Activated T-helper 17 cell treated with anti-CD3 and anti-CD28 coated beads, Interleukin-2, amount 50 U/mL, for 72 hours (primary cell): ENCODE results near the gene PAEP. TPM values are rescaled to one million over a fixed set of nuclear protein-coding genes. Genes with fewer than 3 reads are reported as not detected.

Experiments
- ATAC-seq: fragments of 150-1000 bp; cut with Tn5 transposase; replicated peaks from 2 replicates; pipeline ENCODE4 v1.10.0; 2021; ENCODE audit warnings: mild to moderate bottlenecking, moderate library complexity
- H3K27ac Mint-ChIP-seq: one replicate; pipeline ENCODE4 v1.8.0; 2022; ENCODE audit warnings: mixed read lengths
- H3K27me3 Mint-ChIP-seq: one replicate; pipeline ENCODE4 v1.8.0; 2022; ENCODE audit warnings: mixed read lengths
- H3K36me3 Mint-ChIP-seq: one replicate; pipeline ENCODE4 v1.8.0; 2022; ENCODE audit warnings: low read depth, mild to moderate bottlenecking, mixed read lengths
- H3K4me1 Mint-ChIP-seq: one replicate; pipeline ENCODE4 v1.8.0; 2022; ENCODE audit warnings: mixed read lengths
- H3K4me3 Mint-ChIP-seq: one replicate; pipeline ENCODE4 v1.8.0; 2022; ENCODE audit warnings: mild to moderate bottlenecking, mixed read lengths
- H3K9me3 Mint-ChIP-seq: one replicate; pipeline ENCODE4 v1.8.0; 2022; ENCODE audit warnings: mixed read lengths
- total RNA-seq, 2 donors: library from RNA; stranded (reverse); gene quantifications; one replicate each; pipeline ENCODE4 v1.2.3, GENCODE V29; 2022

The PAEP gene
- total RNA-seq, 2 donors from 2014 or later: not detected

DNA sequence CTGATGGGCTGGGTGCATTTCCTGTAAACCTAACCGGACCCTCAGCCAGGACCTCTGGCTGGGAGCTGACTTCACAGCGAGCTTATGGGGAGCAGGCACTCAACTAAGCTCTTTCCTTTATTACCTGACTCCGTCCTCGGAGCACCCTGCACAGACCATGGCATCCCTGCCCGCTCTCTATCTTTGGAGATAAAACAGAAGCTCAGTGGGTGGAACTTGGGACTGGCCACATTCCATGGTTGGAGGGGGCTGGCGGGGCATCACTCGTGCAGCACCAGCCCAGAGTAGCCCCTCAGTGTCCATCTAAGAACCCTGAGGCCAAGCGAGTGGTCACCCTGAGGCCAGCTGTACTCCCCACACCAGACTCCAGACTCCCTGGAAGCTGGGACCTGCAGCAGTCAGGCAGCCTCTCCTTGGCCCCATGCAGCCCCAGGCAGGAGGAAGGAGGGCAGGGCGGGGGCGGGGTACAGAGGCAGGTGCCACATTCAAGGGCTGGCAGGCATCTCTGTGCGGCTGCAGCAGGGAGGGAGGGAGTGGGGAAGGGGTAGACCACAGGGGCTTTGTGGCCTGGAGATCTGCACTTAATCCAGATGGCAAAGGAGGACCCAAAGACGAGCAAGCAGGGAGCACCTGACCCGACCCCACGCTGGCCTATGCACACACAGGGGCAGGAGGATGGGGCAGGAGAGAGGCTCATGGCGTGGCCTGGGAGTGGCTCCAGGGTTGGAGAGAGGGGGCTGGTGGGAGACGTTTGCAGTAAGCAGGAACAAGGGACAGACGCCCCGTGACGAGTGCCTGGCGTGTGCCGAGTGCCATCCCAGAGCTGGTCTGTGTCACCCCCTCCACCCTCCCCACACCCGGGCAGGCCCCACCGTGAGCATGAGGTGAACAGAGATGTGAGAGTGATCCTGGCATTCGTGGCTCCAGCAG lies 51.7 kb downstream of the PAEP start:
- Mint-ChIP-seq H3K4me1 (no peaks in the 10 kb centered on the region), H3K9me3 (no peaks in the 10 kb centered on the region), H3K27me3 (peaks cover 18% of the 10 kb centered on the region), H3K27ac (no peak overlapping the region), H3K36me3 (no peaks in the 10 kb centered on the region), H3K4me3 (no peak overlapping the region)
- ATAC-seq: no peak

DNA sequence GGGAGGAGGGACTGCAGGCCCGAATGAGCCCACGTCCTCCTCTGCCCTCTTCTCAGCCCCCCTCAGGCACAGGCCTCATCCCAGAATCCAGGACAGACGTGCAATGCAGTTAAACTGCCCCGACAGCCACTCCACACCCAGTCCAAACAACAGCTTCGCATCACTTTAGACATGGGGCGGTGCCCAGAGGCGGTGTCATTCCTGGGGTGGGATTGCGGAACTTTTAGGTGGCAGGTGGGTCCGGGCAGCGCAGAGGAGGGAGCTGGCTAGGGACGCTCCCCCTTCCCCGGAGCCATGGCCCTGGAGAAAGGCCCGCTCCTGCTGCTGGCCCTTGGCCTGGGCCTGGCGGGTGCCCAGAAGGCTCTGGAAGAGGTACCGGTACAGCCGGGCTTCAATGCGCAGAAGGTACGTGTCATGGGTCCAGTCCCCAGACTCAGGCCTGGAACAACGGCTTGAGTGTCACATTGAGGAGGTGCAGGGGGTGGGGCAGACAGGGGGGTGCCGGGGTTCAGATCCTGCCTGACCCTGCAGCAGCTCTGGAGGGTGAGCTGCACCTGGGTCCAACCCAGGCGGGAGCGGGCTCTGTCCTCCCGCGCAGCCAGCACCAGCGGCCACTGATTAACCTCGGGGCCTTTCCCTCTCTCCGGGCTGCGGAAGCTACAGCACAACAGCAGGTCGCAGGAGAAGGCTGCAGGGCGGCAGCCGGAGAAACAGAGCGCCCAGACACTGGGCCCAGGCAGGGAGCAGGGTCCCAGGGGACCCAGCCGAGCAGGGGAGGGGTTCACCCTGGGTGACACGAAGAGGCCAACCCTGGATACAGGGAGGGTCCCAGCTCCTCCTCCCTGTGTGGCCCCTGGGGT lies 52.6 kb downstream of the PAEP start:
- Mint-ChIP-seq H3K4me3 (no peak overlapping the region), H3K4me1 (no peaks in the 10 kb centered on the region), H3K27me3 (peaks cover 18% of the 10 kb centered on the region), H3K36me3 (no peaks in the 10 kb centered on the region), H3K9me3 (no peaks in the 10 kb centered on the region), H3K27ac (no peak overlapping the region)
- ATAC-seq: no peak

DNA sequence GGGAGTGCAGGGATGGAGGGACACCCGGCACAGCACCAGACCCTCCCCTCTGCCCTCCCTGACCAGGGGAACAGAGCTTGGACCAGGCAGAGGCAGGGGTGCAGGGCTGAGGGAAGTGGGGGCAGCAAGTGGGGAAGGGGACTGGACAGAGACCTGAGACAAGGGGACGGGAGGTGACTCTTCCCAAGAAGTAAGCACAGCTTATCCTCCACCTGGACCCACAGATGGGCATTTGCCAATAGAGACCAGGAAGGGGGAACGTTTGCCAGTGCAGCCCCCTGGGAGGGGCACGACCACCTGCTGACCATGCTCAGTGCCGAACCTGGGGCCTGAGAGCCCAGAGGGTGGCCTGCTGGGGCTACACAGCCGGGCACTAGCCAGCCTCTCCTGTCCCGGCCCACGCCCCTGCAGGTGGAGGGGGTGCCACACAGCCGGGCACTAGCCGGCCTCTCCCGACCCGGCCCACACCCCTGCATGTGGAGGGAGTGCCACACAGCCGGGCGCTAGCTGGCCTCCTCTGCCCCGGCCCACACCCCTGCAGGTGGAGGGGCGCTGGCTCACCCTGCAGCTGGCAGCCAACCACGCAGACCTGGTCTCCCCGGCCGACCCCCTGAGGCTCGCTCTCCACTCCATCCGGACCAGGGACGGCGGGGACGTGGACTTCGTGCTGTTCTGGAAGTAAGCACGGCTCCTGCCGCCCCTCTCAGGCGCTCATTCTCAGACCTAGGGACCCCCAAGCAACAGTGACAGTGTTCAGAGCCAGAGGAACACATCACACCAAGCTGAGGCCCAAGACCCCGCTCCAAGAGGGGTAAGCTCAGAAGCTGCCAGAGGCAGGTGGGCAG lies 53.5 kb downstream of the PAEP start:
- Mint-ChIP-seq H3K27ac (no peak overlapping the region), H3K9me3 (no peaks in the 10 kb centered on the region), H3K4me1 (no peaks in the 10 kb centered on the region), H3K4me3 (no peak overlapping the region), H3K36me3 (no peaks in the 10 kb centered on the region), H3K27me3 (peaks cover 14% of the 10 kb centered on the region)
- ATAC-seq: no peak

GRCh38 chr9:135615666-135616618 lies 54.4 kb downstream of the PAEP start:
- Mint-ChIP-seq H3K27me3 (peaks cover 8% of the 10 kb centered on the region), H3K27ac (no peak overlapping the region), H3K9me3 (no peaks in the 10 kb centered on the region), H3K4me1 (no peaks in the 10 kb centered on the region), H3K4me3 (no peak overlapping the region), H3K36me3 (no peaks in the 10 kb centered on the region)
- no peak for ATAC-seq

Other genes starting within 250 kb of the PAEP start
- 1 to 10 TPM; 2.5 to 3.4 TPM for gene PPP1R26, start 82.0 kb upstream of the PAEP start, total RNA-seq
- 10 to 100 TPM; 29.9 to 48.6 TPM for gene MRPS2, start 61.1 kb upstream of the PAEP start, total RNA-seq
- gene LCN1, start 40.3 kb upstream of the PAEP start, total RNA-seq: not detected
- not detected for gene OBP2A, start 15.6 kb upstream of the PAEP start, total RNA-seq
- not detected for gene GLT6D1, start 77.8 kb downstream of the PAEP start, total RNA-seq
- gene LCN9, start 101.6 kb downstream of the PAEP start, total RNA-seq: not detected
- not detected for gene SOHLH1, start 137.7 kb downstream of the PAEP start, total RNA-seq
- not detected for gene KCNT1, start 140.4 kb downstream of the PAEP start, total RNA-seq